Naive thymus-derived CD4-positive, alpha-beta T cell (primary cell): ENCODE results near the gene SLC12A5. TPM values are rescaled to one million over a fixed set of nuclear protein-coding genes. Genes with fewer than 3 reads are reported as not detected.

Experiments
- ATAC-seq: fragments of 150-1000 bp; cut with Tn5 transposase; 2 replicates; pipeline ENCODE4 v1.10.0; 2021; ENCODE audit warnings: mild to moderate bottlenecking, moderate library complexity
- CTCF ChIA-PET: fragments of 350-600 bp; sonication (Branson Sonifier 250); formaldehyde crosslinking; loops from one replicate; lab custom pipeline; 2021; ENCODE audit warnings: antibody characterized with exemption; lab: Charles Lee
- POLR2A ChIA-PET: fragments of 350-600 bp; sonication (Branson Sonifier 250); formaldehyde crosslinking; loops from one replicate; lab custom pipeline; 2021; ENCODE audit warnings: antibody characterized with exemption, inconsistent platforms; lab: Charles Lee
- DNase-seq, 9 donors: peaks; one replicate each; pipeline versions ENCODE4 v3.0.0 to v3.0.0-alpha.2; 2020 to 2022; ENCODE audit warnings: mixed read lengths in 1 of 9
- H3K27ac ChIP-seq: one replicate; pipeline ENCODE4 v1.7.0; 2013; ENCODE audit warnings: mild to moderate bottlenecking, low read depth, low read length, moderate library complexity
- H3K27me3 ChIP-seq, 2 donors: one replicate each; pipeline ENCODE4 v1.7.0; 2013; ENCODE audit warnings: low read length in 2 of 2, mild to moderate bottlenecking in 2 of 2, moderate library complexity in 2 of 2; ENCODE audit not compliant: control insufficient read depth in 2 of 2, insufficient read depth in 2 of 2
- H3K36me3 ChIP-seq, 3 experiments: 1 replicate in 2 of 3; 2 replicates in 1 of 3; pipeline ENCODE4 v1.7.0; 2013; ENCODE audit warnings: low read length in 3 of 3, mild to moderate bottlenecking in 3 of 3, moderate library complexity in 1 of 3; ENCODE audit not compliant: insufficient read depth in 3 of 3, control insufficient read depth in 2 of 3
- H3K4me1 ChIP-seq, 2 donors: one replicate each; pipeline ENCODE4 v1.7.0; 2013; ENCODE audit warnings: low read length in 2 of 2, mild to moderate bottlenecking in 2 of 2, moderate library complexity in 1 of 2; ENCODE audit not compliant: control insufficient read depth in 2 of 2, insufficient read depth in 2 of 2
- H3K4me3 ChIP-seq: 2 replicates; pipeline ENCODE4 v1.7.0; 2013; ENCODE audit warnings: mild to moderate bottlenecking, low read length
- H3K9me3 ChIP-seq, 3 experiments: 1 replicate in 2 of 3; 2 replicates in 1 of 3; pipeline ENCODE4 v1.7.0; 2013; ENCODE audit warnings: low read length in 3 of 3; ENCODE audit not compliant: control insufficient read depth in 2 of 3
- H3K27ac Mint-ChIP-seq, 9 donors: one replicate each; pipeline ENCODE4 v1.8.0; 2020 to 2022; ENCODE audit warnings: mixed read lengths in 9 of 9, mild to moderate bottlenecking in 8 of 9, moderate library complexity in 5 of 9, inconsistent platforms in 2 of 9
- H3K27me3 Mint-ChIP-seq, 5 donors: one replicate each; pipeline ENCODE4 v1.8.0; 2021 to 2022; ENCODE audit warnings: mixed read lengths in 5 of 5, mild to moderate bottlenecking in 1 of 5
- H3K36me3 Mint-ChIP-seq, 5 donors: one replicate each; pipeline ENCODE4 v1.8.0; 2020 to 2022; ENCODE audit warnings: mixed read lengths in 5 of 5, mild to moderate bottlenecking in 3 of 5, inconsistent platforms in 1 of 5
- H3K4me1 Mint-ChIP-seq, 7 donors: one replicate each; pipeline ENCODE4 v1.8.0; 2020 to 2022; ENCODE audit warnings: mixed read lengths in 7 of 7, mild to moderate bottlenecking in 3 of 7, inconsistent platforms in 1 of 7
- H3K4me3 Mint-ChIP-seq, 10 donors: one replicate each; pipeline ENCODE4 v1.8.0; 2020 to 2022; ENCODE audit warnings: mild to moderate bottlenecking in 10 of 10, mixed read lengths in 10 of 10, moderate library complexity in 6 of 10, inconsistent platforms in 2 of 10
- H3K9me3 Mint-ChIP-seq, 11 donors: one replicate each; pipeline ENCODE4 v1.8.0; 2020 to 2022; ENCODE audit warnings: mixed read lengths in 11 of 11, mild to moderate bottlenecking in 4 of 11, inconsistent platforms in 1 of 11, moderate library complexity in 1 of 11
- intact Hi-C, 2 donors: fragments of 100-400 bp; cut with micrococcal nuclease; formaldehyde crosslinking; loops; one replicate each; pipeline ENCODE4 v1.15.1; 2023
- polyA plus RNA-seq, 2 donors: library from polyadenylated mRNA; unstranded; fragments of 300-500 nt; fragmentation: Illumina TruSeq; gene quantifications; one replicate each; pipeline ENCODE4 v1.2.3, GENCODE V29; 2021
- total RNA-seq, 6 experiments: library from RNA in 5 of 6; stranded (reverse) in 5 of 6; gene quantifications; 1 replicate in 5 of 6; 2 replicates in 1 of 6; pipeline ENCODE4 v1.2.3 and lab custom pipeline; 2021 to 2026

Gene SLC12A5
- total and polyA plus RNA-seq, 7 experiments from 2014 or later = not detected

DNA sequence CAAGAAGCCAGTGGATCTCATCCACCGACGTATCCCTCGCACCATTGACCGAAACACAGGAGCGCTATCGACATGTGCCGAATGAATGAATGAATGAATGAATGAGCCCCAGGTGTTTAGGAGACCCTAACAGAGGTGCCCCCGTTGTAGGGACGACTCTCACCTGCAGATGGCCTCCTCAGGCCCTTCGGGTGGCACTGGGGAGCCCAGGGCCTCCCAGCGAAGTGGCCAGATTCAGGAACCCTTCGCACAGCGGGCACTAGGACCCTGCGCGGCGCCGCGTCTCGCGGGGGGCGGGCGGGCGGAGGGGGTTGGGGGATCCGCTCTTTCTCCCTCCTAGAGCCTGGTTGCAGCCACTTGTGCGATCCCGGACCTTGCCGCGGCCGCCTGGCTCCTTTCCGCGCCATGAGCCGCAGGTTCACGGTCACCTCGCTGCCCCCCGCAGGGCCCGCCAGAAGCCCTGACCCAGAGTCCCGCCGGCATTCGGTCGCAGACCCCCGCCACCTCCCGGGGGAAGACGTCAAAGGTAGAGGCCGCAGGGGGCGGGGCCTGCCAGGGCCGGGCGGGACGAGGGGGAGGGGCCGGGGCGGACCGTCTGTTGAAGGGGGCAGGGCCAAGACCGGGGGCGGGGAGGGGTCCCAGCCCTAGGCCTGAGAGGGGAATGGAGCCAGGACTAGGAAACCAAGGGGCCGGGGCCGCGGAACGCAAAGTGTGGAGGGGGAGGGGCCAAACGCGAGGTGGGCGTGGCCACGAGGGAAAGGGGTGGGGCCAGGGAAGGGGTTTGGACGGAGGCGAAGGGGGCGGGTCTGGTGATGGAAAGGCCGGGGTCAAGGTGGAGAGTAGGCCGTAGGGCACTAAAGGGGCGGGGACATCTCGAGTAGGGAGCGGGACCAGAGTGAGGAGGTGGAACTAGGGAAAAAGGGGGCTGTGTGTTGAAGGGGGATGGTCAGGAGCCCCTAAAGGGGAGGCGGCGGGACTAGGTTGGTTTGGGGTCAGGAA is 7.4 kb upstream of the SLC12A5 start:
- Mint-ChIP-seq H3K36me3 (peaks cover 0 to 3% (median 0%) of the 10 kb centered on the region in 5 donors), H3K27me3 (peaks cover 42 to 59% (median 45%) of the 10 kb centered on the region in 5 donors), H3K4me1 (peaks cover 12 to 25% (median 17%) of the 10 kb centered on the region in 7 donors), H3K9me3 (no peaks in the 10 kb centered on the region), H3K4me3 (peak overlapping the region; percentile 51 to 85 (median 76)), H3K27ac (no peak overlapping the region)
- DNase-seq (peak in 3 of 9 donors; percentile 30 to 69 (median 31)), ATAC-seq (peak; percentile 67)
- intact Hi-C loops = loop anchor here (1.0 to 5.0 kb wide), 5 partner anchors 7 to 326 kb away; partner anchors contain the start of gene NCOA5 (in 1 of the 2)
- Histone ChIP-seq H3K36me3 (no peaks in the 10 kb centered on the region), H3K4me1 (peaks cover 0 to 6% of the 10 kb centered on the region in 2 donors), H3K27me3 (peaks cover 4 to 8% of the 10 kb centered on the region in 2 donors), H3K4me3 (no peak overlapping the region), H3K27ac (no peak overlapping the region), H3K9me3 (no peaks in the 10 kb centered on the region)
- ChIA-PET CTCF (interaction anchor here (0.6 to 2.0 kb wide), 6 partner anchors 9 to 1281 kb away, joined by 3 to 9 read pairs (median 6); no protein-coding TSS in a partner anchor), POLR2A (no interaction called here)

DNA sequence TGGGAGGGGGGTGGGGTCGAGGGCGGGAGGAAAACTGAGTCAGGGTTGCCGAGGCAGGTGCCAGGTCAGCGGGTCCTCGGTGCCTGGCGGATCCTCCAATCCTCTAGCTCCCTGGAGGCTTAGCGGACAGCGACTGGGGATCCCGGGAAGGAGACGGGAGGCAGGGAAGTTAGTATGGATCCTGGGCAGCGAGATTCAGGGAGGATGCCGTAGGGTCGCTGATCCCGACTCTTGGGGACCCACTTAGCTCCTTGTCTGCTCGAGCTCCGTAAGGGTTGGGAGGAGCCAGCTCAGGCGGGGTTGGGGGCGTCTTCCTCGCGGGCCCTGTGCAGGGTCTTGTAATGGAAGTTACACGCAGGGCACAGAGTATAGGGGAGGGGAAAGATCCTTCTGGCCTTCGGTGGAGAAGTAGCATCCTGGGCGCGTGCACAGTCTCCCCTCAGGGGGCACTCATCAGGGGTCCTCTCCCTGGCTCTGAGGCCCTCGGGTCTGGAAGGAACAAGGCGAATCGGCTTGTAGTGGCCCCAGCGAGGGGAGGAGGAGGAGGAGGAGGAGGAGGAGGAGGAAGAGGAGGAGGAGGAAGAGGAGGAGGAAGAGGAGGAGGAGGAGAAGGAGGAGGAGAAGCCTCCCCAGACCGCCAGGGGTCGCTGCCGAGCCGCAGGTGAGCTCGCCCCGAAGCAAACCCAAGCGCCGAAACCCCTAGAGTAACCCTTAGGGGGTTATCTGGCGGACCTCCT is 6.4 kb upstream of the SLC12A5 start:
- Mint-ChIP-seq H3K4me3 (peak overlapping the region; percentile 46 to 85 (median 76)), H3K27me3 (peaks cover 42 to 63% (median 47%) of the 10 kb centered on the region in 5 donors), H3K9me3 (no peaks in the 10 kb centered on the region), H3K27ac (no peak overlapping the region), H3K4me1 (peaks cover 12 to 25% (median 17%) of the 10 kb centered on the region in 7 donors), H3K36me3 (peaks cover 0 to 3% (median 0%) of the 10 kb centered on the region in 5 donors)
- no peaks in the 10 kb centered on the region for H3K36me3 ChIP-seq
- no peaks in the 10 kb centered on the region for H3K9me3 ChIP-seq
- intact Hi-C loops = loop anchor here (1.0 to 5.0 kb wide), 8 partner anchors 8 to 325 kb away; partner anchors contain the start of gene NCOA5 (in 1 of the 2)
- peak overlapping the region; percentile 25 for H3K4me3 ChIP-seq
- ChIA-PET CTCF (interaction anchor here (0.6 to 2.0 kb wide), 5 partner anchors 10 to 1282 kb away, joined by 3 to 9 read pairs (median 7); no protein-coding TSS in a partner anchor), POLR2A (interaction anchor here (0.7 kb wide), 1 partner anchor 133 kb away, joined by 4 read pairs; no protein-coding TSS in a partner anchor)
- H3K27ac ChIP-seq = no peak overlapping the region
- peak; percentile 66 for ATAC-seq
- H3K27me3 ChIP-seq = peaks cover 7 to 15% of the 10 kb centered on the region in 2 donors
- H3K4me1 ChIP-seq = peaks cover 0 to 6% of the 10 kb centered on the region in 2 donors
- DNase-seq = peak; percentile 47 to 81 (median 69)

DNA sequence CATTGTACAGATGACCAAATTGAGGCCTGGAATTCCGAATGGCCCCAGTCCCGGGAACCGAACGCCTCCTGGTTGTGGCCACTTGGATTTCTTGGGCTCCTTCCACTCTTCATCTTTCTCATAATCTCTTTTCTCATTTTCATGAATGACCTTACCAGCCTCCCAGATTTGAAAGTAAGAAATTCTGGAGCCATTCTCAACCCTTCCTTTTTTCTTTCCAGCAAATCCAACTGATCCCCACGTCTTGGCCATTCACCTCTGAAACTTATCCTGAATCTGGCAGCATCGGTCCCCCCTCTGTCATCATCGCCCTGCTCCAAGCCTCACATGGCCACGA is 5.9 kb upstream of the SLC12A5 start:
- Mint-ChIP-seq H3K4me3 (peak overlapping the region; percentile 0 to 79 (median 64)), H3K27me3 (peaks cover 47 to 68% (median 52%) of the 10 kb centered on the region in 5 donors), H3K27ac (no peak overlapping the region), H3K4me1 (peaks cover 12 to 25% (median 17%) of the 10 kb centered on the region in 7 donors), H3K9me3 (no peaks in the 10 kb centered on the region), H3K36me3 (peaks cover 0 to 3% (median 0%) of the 10 kb centered on the region in 5 donors)
- Histone ChIP-seq H3K27ac (no peak overlapping the region), H3K36me3 (no peaks in the 10 kb centered on the region), H3K4me3 (no peak overlapping the region), H3K4me1 (peaks cover 0 to 6% of the 10 kb centered on the region in 2 donors), H3K9me3 (no peaks in the 10 kb centered on the region), H3K27me3 (peaks cover 8 to 19% of the 10 kb centered on the region in 2 donors)
- DNase-seq (no peak), ATAC-seq (no peak)
- POLR2A ChIA-PET = interaction anchor here (0.7 kb wide), 1 partner anchor 132 kb away, joined by 4 read pairs; no protein-coding TSS in a partner anchor
- CTCF ChIA-PET = interaction anchor here (1.1 to 2.0 kb wide), 3 partner anchors 11 to 152 kb away, joined by 7 to 9 read pairs (median 8); no protein-coding TSS in a partner anchor
- intact Hi-C loops = loop anchor here (1.0 to 5.0 kb wide), 7 partner anchors 18 to 324 kb away; partner anchors contain the start of gene NCOA5 (in 1 of the 2)

DNA sequence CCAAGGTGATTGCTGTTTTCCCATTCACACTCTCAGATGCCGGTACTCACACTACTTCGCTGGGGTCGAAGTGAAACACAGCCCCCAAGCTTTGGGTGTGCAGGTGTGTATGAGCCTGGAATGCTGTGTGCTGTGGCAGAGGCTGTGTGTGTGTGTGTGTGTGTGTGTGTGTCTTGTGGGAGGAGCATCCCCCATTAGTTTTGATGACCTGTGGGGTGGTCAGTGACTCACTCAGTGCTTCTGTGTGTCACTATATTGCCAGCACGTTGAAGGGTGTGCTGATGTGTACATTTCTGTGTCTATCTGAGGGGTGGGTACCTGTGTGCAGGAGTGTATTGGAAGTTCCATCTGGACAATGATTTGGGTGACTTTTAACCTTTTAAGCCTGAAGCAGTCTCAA is 5.0 kb upstream of the SLC12A5 start:
- peaks cover 0 to 3% (median 0%) of the 10 kb centered on the region in 5 donors for H3K36me3 Mint-ChIP-seq
- H3K4me3 Mint-ChIP-seq = peak overlapping the region in 6 of 10 donors; percentile 11 to 79 (median 58)
- no peak overlapping the region for H3K4me3 ChIP-seq
- H3K4me1 Mint-ChIP-seq = peaks cover 12 to 25% (median 17%) of the 10 kb centered on the region in 7 donors
- DNase-seq = no peak
- no peaks in the 10 kb centered on the region for H3K9me3 ChIP-seq
- H3K27ac Mint-ChIP-seq = no peak overlapping the region
- ATAC-seq = no peak
- ChIA-PET CTCF (interaction anchor here (2.0 kb wide), 2 partner anchors 12 to 151 kb away, joined by 8 to 9 read pairs; no protein-coding TSS in a partner anchor), POLR2A (no interaction called here)
- peaks cover 52 to 66% (median 55%) of the 10 kb centered on the region in 5 donors for H3K27me3 Mint-ChIP-seq
- H3K36me3 ChIP-seq = no peaks in the 10 kb centered on the region
- H3K4me1 ChIP-seq = peaks cover 0 to 6% of the 10 kb centered on the region in 2 donors
- no peak overlapping the region for H3K27ac ChIP-seq
- H3K27me3 ChIP-seq = peaks cover 8 to 21% of the 10 kb centered on the region in 2 donors
- intact Hi-C loops = loop anchor here (1.0 to 5.0 kb wide), 7 partner anchors 17 to 323 kb away; partner anchors contain the start of gene NCOA5 (in 1 of the 2)
- no peaks in the 10 kb centered on the region for H3K9me3 Mint-ChIP-seq

DNA sequence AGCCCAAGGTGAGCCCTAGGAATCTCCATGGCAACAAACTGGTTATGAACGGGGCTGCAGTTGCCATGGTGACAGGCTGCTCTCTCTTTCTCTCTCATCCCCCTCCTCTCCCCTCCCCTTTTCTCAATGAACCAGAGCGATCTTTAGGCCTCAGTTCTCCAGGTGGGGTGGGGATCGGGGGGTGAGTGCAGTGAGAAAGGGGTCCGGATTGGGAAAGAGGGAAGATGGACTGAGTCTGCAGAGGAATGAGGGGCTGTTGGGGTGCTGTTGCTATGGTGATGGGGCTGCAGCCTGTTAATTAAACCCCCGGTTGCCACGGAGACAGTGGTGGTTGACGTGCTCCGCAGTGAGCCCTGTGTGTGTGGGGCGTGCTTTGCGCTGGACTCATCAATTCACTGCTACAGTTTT is 3.6 kb upstream of the SLC12A5 start:
- Mint-ChIP-seq H3K27me3 (peaks cover 54 to 72% (median 65%) of the 10 kb centered on the region in 5 donors), H3K36me3 (peaks cover 0 to 3% (median 0%) of the 10 kb centered on the region in 5 donors), H3K27ac (no peak overlapping the region), H3K4me3 (no peak overlapping the region), H3K9me3 (no peaks in the 10 kb centered on the region), H3K4me1 (peaks cover 12 to 25% (median 17%) of the 10 kb centered on the region in 7 donors)
- Histone ChIP-seq H3K27ac (no peak overlapping the region), H3K27me3 (peaks cover 8 to 21% of the 10 kb centered on the region in 2 donors), H3K36me3 (no peaks in the 10 kb centered on the region), H3K9me3 (no peaks in the 10 kb centered on the region), H3K4me3 (no peak overlapping the region), H3K4me1 (peaks cover 0 to 6% of the 10 kb centered on the region in 2 donors)
- CTCF ChIA-PET = interaction anchor here (1.1 kb wide), 1 partner anchor 12 kb away, joined by 5 read pairs; no protein-coding TSS in a partner anchor
- ATAC-seq (no peak), DNase-seq (no peak)
- POLR2A ChIA-PET = no interaction called here
- intact Hi-C loops = no loop called here
